ENCODE measurements around the gene MED28.

DNA sequence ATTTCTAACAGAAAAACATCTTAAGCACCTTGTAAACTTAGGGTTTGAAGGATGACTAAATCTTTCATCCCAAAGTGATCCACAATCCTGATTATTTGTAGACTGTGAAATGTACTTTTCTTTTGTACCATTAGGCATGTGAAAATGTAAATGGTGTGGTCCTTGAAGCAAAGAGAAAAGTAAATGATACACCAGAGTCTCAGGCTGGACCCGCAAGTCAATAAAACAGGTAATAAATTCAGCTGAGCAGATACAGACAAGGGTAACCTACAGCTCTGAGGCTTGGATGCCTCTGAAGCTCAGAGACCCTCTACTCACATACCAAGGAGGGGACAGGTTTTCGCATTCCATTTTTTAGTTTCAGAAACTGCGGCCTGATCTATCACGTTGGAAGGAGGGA lies 40.2 kb upstream of the MED28 start:
- TF ChIP-seq, protein P1, sequence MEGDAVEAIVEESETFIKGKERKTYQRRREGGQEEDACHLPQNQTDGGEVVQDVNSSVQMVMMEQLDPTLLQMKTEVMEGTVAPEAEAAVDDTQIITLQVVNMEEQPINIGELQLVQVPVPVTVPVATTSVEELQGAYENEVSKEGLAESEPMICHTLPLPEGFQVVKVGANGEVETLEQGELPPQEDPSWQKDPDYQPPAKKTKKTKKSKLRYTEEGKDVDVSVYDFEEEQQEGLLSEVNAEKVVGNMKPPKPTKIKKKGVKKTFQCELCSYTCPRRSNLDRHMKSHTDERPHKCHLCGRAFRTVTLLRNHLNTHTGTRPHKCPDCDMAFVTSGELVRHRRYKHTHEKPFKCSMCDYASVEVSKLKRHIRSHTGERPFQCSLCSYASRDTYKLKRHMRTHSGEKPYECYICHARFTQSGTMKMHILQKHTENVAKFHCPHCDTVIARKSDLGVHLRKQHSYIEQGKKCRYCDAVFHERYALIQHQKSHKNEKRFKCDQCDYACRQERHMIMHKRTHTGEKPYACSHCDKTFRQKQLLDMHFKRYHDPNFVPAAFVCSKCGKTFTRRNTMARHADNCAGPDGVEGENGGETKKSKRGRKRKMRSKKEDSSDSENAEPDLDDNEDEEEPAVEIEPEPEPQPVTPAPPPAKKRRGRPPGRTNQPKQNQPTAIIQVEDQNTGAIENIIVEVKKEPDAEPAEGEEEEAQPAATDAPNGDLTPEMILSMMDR (conservative IDR thresholded peaks at IDR 0.05), result no peak
- TF ChIP-seq EZH2 (IDR thresholded peaks at IDR 0.05; ENCODE audit: low read depth), result no peak

Data from PC-9 (cell line).